GM19467 (cell line): ENCODE results near the gene LCN12.

Experiments used
- ATAC-seq: cut with Tn5 transposase; IDR thresholded peaks from one replicate; pipeline ENCODE4 v1.9.1; 2021; ENCODE audit warnings: mild to moderate bottlenecking, moderate library complexity; ENCODE audit not compliant: unreplicated experiment

Gene LCN12

DNA sequence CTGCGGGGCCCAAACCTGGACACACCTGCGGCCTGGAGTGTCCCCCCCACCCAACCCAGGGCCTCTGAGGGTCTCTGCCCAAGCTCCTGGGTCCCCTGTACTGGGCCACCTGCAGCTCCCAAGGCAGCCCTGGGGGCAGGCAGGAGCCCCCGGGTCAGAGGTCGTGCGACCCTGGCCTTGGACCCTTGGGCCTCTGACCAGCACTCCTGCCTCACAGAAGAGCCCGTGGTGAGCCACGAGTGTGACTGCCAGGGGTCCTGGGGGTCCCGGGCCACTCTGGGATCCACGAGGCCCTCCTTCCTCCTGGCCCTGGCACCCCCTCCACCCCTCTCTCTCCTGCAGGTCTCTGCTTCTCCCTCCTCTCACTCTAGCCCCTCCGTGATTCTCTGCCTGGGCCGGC, 20.3 kb downstream of the LCN12 start:
- ATAC-seq: no peak

- no peak for ATAC-seq
These were observed 20.7 kb downstream of the LCN12 start for GRCh38 chr9:136972743-136973142.

- no peak for ATAC-seq
These were observed 21.8 kb downstream of the LCN12 start for GRCh38 chr9:136973618-136974617.

GRCh38 chr9:136974817-136975535, 22.9 kb downstream of the LCN12 start:
- no peak for ATAC-seq

DNA sequence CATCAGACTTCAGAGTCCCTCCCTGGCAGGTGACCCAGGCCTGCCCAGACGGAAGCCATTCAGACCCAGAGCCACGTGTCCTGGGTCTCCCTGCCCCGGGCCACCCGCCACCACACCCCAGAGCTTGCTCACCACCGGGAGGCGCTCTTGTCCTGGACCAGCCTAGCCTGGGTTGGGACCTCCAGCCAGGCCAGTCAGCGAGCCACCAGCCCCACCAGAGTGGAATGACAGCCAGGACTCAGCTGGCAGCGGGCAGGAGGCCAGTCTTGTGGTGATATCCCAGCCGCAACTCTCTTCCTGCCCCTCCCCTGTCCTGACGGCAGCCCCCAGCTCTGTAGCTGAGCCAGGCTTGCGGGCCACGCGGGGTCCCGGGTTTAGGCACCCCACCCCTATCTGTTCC, 23.6 kb downstream of the LCN12 start:
- ATAC-seq: no peak

DNA sequence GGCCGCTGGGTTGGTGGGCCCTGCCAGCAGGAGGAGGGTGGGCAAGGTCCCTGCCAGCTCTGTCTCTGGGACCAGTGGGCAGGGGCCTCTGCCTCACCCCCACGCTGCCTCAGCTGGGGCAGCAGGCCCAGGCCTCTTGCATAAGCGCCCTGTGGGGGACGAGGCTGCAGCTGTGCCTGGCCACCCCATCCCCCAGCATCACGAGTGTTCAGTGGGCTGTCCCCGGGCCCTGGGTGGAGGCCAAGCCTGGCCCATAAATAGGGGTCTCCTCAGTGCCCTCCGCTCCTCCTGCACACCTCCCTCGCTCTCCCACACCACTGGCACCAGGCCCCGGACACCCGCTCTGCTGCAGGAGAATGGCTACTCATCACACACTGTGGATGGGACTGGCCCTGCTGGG, 25.1 kb downstream of the LCN12 start, which contains the start of gene PTGDS:
Gene PTGDS, plus strand, starts transcription at position 282 of the 400 bp plus-strand sequence. Its CDS starts 75 bp downstream, at position 357.
- ATAC-seq: no peak

GRCh38 chr9:136977649-136978072, 25.6 kb downstream of the LCN12 start:
- ATAC-seq: no peak

GRCh38 chr9:136978073-136978864, 26.2 kb downstream of the LCN12 start:
- no peak for ATAC-seq

DNA sequence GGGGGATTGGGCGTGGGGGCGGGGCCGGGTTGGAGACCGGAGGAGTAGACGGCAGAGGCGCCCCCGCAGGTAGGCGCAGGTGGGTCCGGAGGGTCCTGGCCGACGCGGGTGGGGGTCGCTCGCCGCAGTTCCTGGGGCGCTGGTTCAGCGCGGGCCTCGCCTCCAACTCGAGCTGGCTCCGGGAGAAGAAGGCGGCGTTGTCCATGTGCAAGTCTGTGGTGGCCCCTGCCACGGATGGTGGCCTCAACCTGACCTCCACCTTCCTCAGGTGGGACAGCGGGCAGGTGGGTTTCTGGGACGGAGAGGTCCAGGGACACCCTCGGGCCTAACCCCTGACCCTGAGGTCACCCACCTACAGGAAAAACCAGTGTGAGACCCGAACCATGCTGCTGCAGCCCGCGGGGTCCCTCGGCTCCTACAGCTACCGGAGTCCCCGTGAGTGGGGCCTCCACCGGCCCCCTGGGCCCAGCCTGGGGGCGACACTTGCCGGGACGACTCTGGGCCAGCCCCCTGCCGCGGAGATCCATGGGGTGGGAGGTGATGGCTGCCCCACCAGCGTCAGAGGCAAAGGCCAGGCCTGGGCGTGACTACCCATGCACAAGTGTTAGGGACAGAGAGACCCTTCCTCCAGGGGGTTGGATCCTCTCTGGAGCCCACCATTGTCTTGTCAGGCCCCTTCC, 26.9 kb downstream of the LCN12 start:
- no peak for ATAC-seq

GRCh38 chr9:136979769-136980587, 27.9 kb downstream of the LCN12 start:
- no peak for ATAC-seq

GRCh38 chr9:136980669-136981478, 28.8 kb downstream of the LCN12 start:
- ATAC-seq: no peak

DNA sequence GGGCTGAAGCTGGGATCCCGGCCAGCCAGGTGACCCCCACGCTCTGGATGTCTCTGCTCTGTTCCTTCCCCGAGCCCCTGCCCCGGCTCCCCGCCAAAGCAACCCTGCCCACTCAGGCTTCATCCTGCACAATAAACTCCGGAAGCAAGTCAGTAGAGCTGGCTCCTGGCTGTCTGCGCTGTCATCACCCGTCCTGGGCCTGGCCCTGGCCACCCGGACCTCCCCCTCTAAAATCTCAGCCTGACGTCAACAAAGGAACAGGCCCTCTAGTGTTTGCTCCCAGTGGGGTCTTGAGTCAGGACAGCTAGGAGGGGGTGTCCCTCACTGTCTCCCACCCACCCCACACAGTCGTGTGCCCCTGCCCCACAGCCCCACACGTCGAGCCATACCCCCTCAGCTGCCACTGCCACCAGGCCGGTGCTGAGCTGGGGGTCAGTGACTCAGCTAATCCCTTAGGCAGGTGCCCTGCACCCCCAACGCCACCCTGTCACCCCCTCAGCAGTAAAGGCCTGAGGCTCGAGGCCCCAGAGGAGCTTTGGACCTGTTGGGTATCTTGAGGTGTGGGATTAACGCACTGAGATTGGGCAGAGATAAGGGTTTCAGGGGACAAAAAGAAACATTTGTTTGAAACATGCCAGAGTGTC, 29.6 kb downstream of the LCN12 start:
- no peak for ATAC-seq

DNA sequence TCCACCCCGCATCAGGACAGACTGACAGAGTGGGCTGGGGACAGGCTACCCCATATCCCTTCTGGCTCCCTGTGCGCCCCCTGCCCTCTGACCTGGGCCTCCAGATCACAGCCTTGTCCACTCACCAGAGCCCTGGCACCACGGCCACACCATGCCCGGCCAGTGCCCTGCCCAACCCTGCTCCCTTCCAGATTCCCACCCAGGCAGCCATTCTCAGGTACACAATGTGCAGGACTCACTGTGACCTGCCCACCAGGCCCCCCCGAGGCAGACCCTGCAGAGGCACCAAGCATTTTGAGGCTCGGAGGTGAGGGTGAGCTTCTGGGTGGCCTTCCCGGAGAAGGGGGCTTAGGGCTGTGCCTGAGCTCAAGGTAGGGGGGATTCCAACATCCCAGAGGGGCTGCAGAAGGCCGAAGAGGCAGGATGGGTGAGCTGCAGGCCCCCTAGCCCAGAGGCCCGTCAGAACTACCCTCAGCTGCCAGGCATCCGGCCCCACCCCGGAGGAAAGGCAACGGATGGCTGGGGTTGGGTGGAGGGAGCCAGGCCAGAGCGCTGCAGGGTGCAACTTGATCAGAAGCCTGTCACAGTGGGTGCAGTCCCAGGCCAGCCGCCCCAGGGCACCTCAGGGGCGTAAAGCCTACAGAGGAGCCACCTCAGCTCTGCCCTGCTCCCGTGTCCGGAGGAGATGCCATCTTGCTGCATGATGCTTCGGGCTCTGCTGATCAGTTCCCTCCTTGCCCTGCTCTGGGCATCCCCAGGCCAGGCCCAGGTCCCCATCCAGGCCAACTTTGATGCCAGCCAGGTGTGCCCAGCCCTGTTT, 30.4 kb downstream of the LCN12 start, which contains the start of gene LCNL1:
Gene LCNL1, plus strand, starts transcription at position 762 of the 820 bp plus-strand sequence. CDS start 594 bp downstream, outside the sequence.
- ATAC-seq: no peak

- ATAC-seq: no peak
These were observed 31.1 kb downstream of the LCN12 start for GRCh38 chr9:136983167-136983566.

- ATAC-seq: no peak
These were observed 31.7 kb downstream of the LCN12 start for GRCh38 chr9:136983656-136984314.

DNA sequence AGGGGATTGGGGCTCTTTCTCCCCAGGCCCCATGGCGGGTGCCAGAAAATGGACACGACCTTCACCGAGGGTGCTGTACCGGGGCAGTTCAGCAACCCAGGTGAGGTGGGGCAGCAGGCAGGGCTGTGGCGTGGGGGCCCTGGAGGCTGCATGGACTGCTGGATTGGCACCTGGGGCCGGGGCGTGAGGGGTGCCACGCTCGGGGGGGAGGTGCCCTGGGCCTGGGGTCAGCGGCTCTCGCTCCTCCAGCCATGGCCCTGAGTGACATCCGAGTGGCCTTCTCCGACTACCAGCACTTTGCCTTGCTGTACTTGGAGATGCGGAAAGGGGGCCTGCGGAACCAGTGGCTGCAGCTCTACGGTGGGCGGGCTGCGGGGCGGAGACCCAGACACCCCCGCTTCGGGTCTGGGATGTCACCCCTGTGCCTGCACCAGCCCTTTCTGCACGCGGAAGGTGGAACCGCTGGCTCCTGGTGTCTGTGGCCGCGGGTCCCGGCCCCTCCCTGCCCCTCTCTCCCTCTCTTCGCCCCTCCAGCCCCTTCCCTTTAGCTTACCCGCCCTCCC, 32.5 kb downstream of the LCN12 start:
- ATAC-seq: no peak
